ENCODE data around the gene ACTR1B. TPM values are rescaled to one million over a fixed set of nuclear protein-coding genes. Genes with fewer than 3 reads are reported as not detected.
"Not testable (repeated sequence)": the region's sequence is repeated elsewhere in the genome, so short reads cannot be mapped to it uniquely, and the experiment has no call there.

Gene ACTR1B
- polyA plus RNA-seq, 1 experiment, result 64.6 TPM

- ChIA-PET CTCF (interaction anchor here (1.0 kb wide), 1 partner anchor 53 kb away, joined by 3 read pairs; no protein-coding TSS in a partner anchor), POLR2A (no interaction called here)
- no peak for TF ChIP-seq CTCF (IDR thresholded peaks at IDR 0.05; ENCODE audit: insufficient read depth, low read depth, low read length)
Measured at GRCh38 chr2:97644023-97644717, 19.7 kb downstream of the ACTR1B start.

GRCh38 chr2:97626049-97626430 is 37.8 kb downstream of the ACTR1B start:
- H3K27me3 ChIP-seq (ENCODE audit: control insufficient read depth, insufficient read depth, low read length); H3K4me3 ChIP-seq (ENCODE audit: low read depth, low read length); H3K36me3 ChIP-seq (ENCODE audit: control insufficient read depth, insufficient read depth, low read length); DNase-seq (ENCODE audit: low read depth); POLR2A ChIA-PET; CTCF ChIA-PET: not testable (repeated sequence)

More at GRCh38 chr2:97644023-97644717, 19.7 kb downstream of the ACTR1B start:
- Histone ChIP-seq H3K36me3 (ENCODE audit: control insufficient read depth, insufficient read depth, low read length) (peaks cover 9% of the 10 kb centered on the region), H3K4me3 (ENCODE audit: low read depth, low read length) (no peak overlapping the region), H3K27me3 (ENCODE audit: control insufficient read depth, insufficient read depth, low read length) (no peaks in the 10 kb centered on the region)
- DNase-seq (ENCODE audit: low read depth), result no peak

DNA sequence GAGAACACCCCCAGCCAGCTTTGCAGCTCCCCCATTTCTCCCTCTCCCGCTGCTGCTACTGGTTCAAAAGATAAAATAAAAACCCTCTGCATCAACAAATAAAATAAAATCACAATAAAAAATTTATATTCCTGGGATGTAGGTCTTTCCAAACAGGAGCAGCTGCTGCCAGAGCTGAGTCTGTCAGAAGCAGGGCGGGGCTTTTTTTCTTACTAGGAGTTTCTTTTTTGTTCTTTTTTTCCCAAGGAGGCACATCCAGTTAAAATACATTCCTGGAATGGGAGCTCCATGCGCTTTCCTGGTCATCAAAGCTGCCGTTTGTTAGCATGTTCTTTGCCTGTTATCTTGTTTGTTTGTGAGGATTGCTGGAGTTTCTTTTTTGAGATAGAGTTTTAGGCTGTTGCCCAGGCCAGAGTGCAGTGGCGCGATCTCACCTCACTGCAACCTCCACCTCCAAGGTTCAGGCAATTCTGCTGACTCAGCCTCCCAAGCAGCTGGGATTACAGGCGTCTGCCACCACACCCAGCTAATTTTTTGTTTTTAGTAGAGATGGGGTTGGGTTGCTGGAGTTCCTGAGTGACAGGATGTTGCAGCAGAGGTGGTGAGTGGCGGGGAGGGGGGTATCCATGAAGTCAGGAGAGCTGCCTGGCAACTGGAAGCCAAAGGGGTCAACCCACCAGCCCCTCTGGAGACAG is 38.3 kb downstream of the ACTR1B start:
- H3K27me3 ChIP-seq (ENCODE audit: control insufficient read depth, insufficient read depth, low read length); POLR2A ChIA-PET; DNase-seq (ENCODE audit: low read depth); H3K4me3 ChIP-seq (ENCODE audit: low read depth, low read length); CTCF ChIA-PET; H3K36me3 ChIP-seq (ENCODE audit: control insufficient read depth, insufficient read depth, low read length): not testable (repeated sequence)

DNA sequence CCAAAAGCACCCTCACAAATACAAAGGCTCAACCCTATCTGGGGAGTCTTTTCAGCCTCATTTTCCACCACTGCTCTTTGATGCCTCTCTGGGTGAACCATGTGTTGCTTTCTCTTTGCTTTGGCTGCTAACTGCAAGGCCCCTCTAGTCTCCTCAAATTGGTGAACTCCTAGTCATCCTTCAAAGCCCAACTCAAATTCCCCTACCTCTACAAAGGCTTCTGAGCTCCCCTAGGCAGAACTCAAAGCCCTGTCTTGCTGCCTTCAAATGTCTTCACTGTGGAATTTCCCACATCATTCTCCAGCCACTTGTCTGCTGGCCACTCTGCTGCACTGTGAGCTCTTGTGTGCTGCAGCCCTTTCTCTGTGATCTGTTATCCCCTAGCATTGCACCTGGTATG is 40.9 kb downstream of the ACTR1B start:
- DNase-seq (ENCODE audit: low read depth); H3K36me3 ChIP-seq (ENCODE audit: control insufficient read depth, insufficient read depth, low read length); H3K27me3 ChIP-seq (ENCODE audit: control insufficient read depth, insufficient read depth, low read length); H3K4me3 ChIP-seq (ENCODE audit: low read depth, low read length); CTCF ChIA-PET; POLR2A ChIA-PET: not testable (repeated sequence)

DNA sequence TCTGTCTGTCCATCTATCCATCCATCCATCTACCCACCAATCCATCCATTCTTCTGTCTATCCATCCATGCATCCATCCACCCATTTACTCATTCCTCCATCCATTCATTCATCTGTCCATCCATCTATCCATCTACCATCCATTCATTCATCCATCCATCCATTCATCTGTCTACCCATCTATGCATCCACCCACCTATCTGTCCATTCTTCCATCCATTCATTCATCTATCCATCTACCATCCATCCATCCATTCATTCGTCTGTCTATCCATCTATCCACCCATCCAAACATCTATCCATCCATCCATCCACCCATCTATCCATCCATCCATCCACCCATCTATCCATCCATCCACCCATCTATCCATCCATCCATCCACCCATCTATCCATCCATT is 43.4 kb downstream of the ACTR1B start:
- H3K4me3 ChIP-seq (ENCODE audit: low read depth, low read length); H3K27me3 ChIP-seq (ENCODE audit: control insufficient read depth, insufficient read depth, low read length); H3K36me3 ChIP-seq (ENCODE audit: control insufficient read depth, insufficient read depth, low read length); POLR2A ChIA-PET; CTCF ChIA-PET; DNase-seq (ENCODE audit: low read depth): not testable (repeated sequence)

GRCh38 chr2:97618939-97619827 is 44.7 kb downstream of the ACTR1B start:
- POLR2A ChIA-PET; H3K4me3 ChIP-seq (ENCODE audit: low read depth, low read length); H3K27me3 ChIP-seq (ENCODE audit: control insufficient read depth, insufficient read depth, low read length); DNase-seq (ENCODE audit: low read depth); CTCF ChIA-PET; H3K36me3 ChIP-seq (ENCODE audit: control insufficient read depth, insufficient read depth, low read length): not testable (repeated sequence)

GRCh38 chr2:97617911-97618310 is 45.9 kb downstream of the ACTR1B start:
- TF ChIP-seq CTCF (IDR thresholded peaks at IDR 0.05; ENCODE audit: insufficient read depth, low read depth, low read length), result no peak
- POLR2A ChIA-PET, result no interaction called here
- no peak overlapping the region for H3K4me3 ChIP-seq (ENCODE audit: low read depth, low read length)
- H3K36me3 ChIP-seq (ENCODE audit: control insufficient read depth, insufficient read depth, low read length), result no peaks in the 10 kb centered on the region
- H3K27me3 ChIP-seq (ENCODE audit: control insufficient read depth, insufficient read depth, low read length), result no peaks in the 10 kb centered on the region
- DNase-seq (ENCODE audit: low read depth), result no peak
- CTCF ChIA-PET, result no interaction called here

GRCh38 chr2:97615746-97616145 is 48.1 kb downstream of the ACTR1B start:
- H3K4me3 ChIP-seq (ENCODE audit: low read depth, low read length); DNase-seq (ENCODE audit: low read depth); H3K27me3 ChIP-seq (ENCODE audit: control insufficient read depth, insufficient read depth, low read length); CTCF ChIA-PET; H3K36me3 ChIP-seq (ENCODE audit: control insufficient read depth, insufficient read depth, low read length); POLR2A ChIA-PET: not testable (repeated sequence)

GRCh38 chr2:97611895-97612294 is 51.9 kb downstream of the ACTR1B start:
- CTCF ChIA-PET; H3K36me3 ChIP-seq (ENCODE audit: control insufficient read depth, insufficient read depth, low read length); H3K4me3 ChIP-seq (ENCODE audit: low read depth, low read length); POLR2A ChIA-PET; DNase-seq (ENCODE audit: low read depth); H3K27me3 ChIP-seq (ENCODE audit: control insufficient read depth, insufficient read depth, low read length): not testable (repeated sequence)

GRCh38 chr2:97608745-97609144 is 55.1 kb downstream of the ACTR1B start:
- H3K36me3 ChIP-seq (ENCODE audit: control insufficient read depth, insufficient read depth, low read length); CTCF ChIA-PET; POLR2A ChIA-PET; DNase-seq (ENCODE audit: low read depth); H3K4me3 ChIP-seq (ENCODE audit: low read depth, low read length); H3K27me3 ChIP-seq (ENCODE audit: control insufficient read depth, insufficient read depth, low read length): not testable (repeated sequence)

All from BJ (cell line).